Spleen (tissue), 7 donors: ENCODE data around the gene SLC35F5.

ENCODE experiments used
- POLR2AphosphoS5 ChIP-seq, 3 donors: sonication (generic); formaldehyde crosslinking; IDR thresholded peaks; one replicate each; pipeline ENCODE4 v1.5.1; 2017; ENCODE audit warnings: antibody characterized with exemption in 3 of 3
- TF ChIP-seq, protein P1 (sequence below), 11 experiments: fragments of 200-600 bp in 7 of 11; fragments of 450-650 bp in 4 of 11; sonication (generic) in 4 of 11; IDR thresholded peaks in 8 of 11; conservative IDR thresholded peaks in 3 of 11; 1 replicate in 7 of 11; 2 replicates in 4 of 11; pipeline versions ENCODE4 v1.4.0 to v1.8.0; 2016 to 2021; ENCODE audit warnings: antibody characterized with exemption in 11 of 11, inconsistent platforms in 4 of 11, mild to moderate bottlenecking in 1 of 11
- donor health status: DM: no; HTN: no; CAD: no; lungs with moderate emphysema.
- donor health status: DM: no; HTN: no; CAD: no.
- donor health status: DM: no; HTN: no; CAD: no.

DNA sequence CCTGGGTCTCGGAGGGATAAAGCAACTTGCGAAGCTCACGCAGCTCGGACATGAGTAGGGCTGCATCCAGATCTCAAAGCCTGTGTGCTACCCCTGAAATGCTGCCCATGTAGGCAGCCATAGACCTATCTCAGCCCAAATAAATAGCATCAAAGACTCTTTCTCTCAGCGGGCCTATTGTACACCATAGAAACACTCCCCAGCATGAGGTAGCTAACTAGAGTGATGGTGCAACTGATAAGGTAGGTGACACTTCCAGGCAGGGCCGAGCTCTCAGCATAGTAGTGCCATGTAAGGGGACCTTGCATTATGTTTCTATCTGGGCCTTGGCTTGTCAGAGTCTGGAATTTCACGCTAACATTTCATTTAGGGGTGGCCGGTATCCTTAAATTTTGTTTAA, 77.0 kb downstream of the SLC35F5 start:
- TF ChIP-seq, protein P1, sequence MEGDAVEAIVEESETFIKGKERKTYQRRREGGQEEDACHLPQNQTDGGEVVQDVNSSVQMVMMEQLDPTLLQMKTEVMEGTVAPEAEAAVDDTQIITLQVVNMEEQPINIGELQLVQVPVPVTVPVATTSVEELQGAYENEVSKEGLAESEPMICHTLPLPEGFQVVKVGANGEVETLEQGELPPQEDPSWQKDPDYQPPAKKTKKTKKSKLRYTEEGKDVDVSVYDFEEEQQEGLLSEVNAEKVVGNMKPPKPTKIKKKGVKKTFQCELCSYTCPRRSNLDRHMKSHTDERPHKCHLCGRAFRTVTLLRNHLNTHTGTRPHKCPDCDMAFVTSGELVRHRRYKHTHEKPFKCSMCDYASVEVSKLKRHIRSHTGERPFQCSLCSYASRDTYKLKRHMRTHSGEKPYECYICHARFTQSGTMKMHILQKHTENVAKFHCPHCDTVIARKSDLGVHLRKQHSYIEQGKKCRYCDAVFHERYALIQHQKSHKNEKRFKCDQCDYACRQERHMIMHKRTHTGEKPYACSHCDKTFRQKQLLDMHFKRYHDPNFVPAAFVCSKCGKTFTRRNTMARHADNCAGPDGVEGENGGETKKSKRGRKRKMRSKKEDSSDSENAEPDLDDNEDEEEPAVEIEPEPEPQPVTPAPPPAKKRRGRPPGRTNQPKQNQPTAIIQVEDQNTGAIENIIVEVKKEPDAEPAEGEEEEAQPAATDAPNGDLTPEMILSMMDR (IDR thresholded peaks at IDR 0.05 in 8 of 11, conservative IDR thresholded peaks at IDR 0.05 in 3 of 11) = no peak
- TF ChIP-seq POLR2AphosphoS5 (IDR thresholded peaks at IDR 0.05) = no peak
